GM23338 (cell line): ENCODE measurements around the gene TECTB. TPM values are rescaled to one million over a fixed set of nuclear protein-coding genes. Genes with fewer than 3 reads are reported as not detected.

Experiments used
- ATAC-seq: fragments of 200-7000 bp; cut with Tn5 transposase; 3 replicates; pipeline ENCODE4 v1.9.1; 2020
- DNase-seq: peaks from one replicate; pipeline ENCODE4 v3.0.0-alpha.2; 2015; ENCODE audit warnings: low spot score
- H2AFZ ChIP-seq: fragments of 200-600 bp; sonication (generic); 2 replicates; pipeline ENCODE4 v1.8.0; 2016; ENCODE audit warnings: antibody characterized with exemption, mild to moderate bottlenecking, moderate library complexity
- H3F3A ChIP-seq: fragments of 200-600 bp; sonication (generic); replicated peaks from 2 replicates; pipeline ENCODE4 v1.8.0; 2017; ENCODE audit warnings: antibody characterized with exemption, mixed run types, low read depth
- H3K27ac ChIP-seq: fragments of 200-600 bp; sonication (generic); 2 replicates; pipeline ENCODE4 v1.6.1; 2016; ENCODE audit warnings: low read depth
- H3K27me3 ChIP-seq: fragments of 200-600 bp; sonication (generic); 2 replicates; pipeline ENCODE4 v1.8.0; 2016; ENCODE audit warnings: mild to moderate bottlenecking, mixed run types, moderate library complexity; ENCODE audit not compliant: insufficient read depth
- H3K36me3 ChIP-seq: fragments of 200-600 bp; sonication (generic); 2 replicates; pipeline ENCODE4 v1.8.0; 2016; ENCODE audit warnings: mild to moderate bottlenecking; ENCODE audit not compliant: insufficient read depth
- H3K4me1 ChIP-seq: fragments of 200-600 bp; sonication (generic); 2 replicates; pipeline ENCODE4 v1.8.0; 2016; ENCODE audit warnings: mild to moderate bottlenecking, moderate library complexity; ENCODE audit not compliant: insufficient read depth
- H3K4me2 ChIP-seq: fragments of 200-600 bp; sonication (generic); 2 replicates; pipeline ENCODE4 v1.7.1; 2017; ENCODE audit warnings: mixed run types
- H3K4me3 ChIP-seq: fragments of 200-600 bp; sonication (generic); 2 replicates; pipeline ENCODE4 v1.6.1; 2016; ENCODE audit warnings: mixed run types
- H3K79me2 ChIP-seq: fragments of 200-600 bp; sonication (generic); replicated peaks from 2 replicates; pipeline ENCODE4 v1.8.0; 2017; ENCODE audit warnings: mild to moderate bottlenecking; ENCODE audit not compliant: insufficient read depth
- H3K9me2 ChIP-seq: fragments of 200-600 bp; sonication (generic); 2 replicates; pipeline ENCODE4 v1.8.0; 2017; ENCODE audit not compliant: insufficient read depth
- H4K20me1 ChIP-seq: fragments of 200-600 bp; sonication (generic); replicated peaks from 2 replicates; pipeline ENCODE4 v1.8.0; 2017; ENCODE audit warnings: mild to moderate bottlenecking; ENCODE audit not compliant: insufficient read depth
- H3K27ac Mint-ChIP-seq: 2 replicates; pipeline ENCODE4 v1.8.0; 2020; ENCODE audit warnings: inconsistent platforms, mild to moderate bottlenecking, moderate library complexity, mixed read lengths
- H3K27me3 Mint-ChIP-seq: 3 replicates; pipeline ENCODE4 v1.8.0; 2022; ENCODE audit warnings: low read depth, mild to moderate bottlenecking, moderate library complexity, mixed read lengths, inconsistent platforms; ENCODE audit not compliant: insufficient read depth, poor library complexity
- H3K36me3 Mint-ChIP-seq: 3 replicates; pipeline ENCODE4 v1.8.0; 2021; ENCODE audit warnings: low read depth, mild to moderate bottlenecking, inconsistent platforms, moderate library complexity, mixed read lengths
- H3K4me1 Mint-ChIP-seq: 3 replicates; pipeline ENCODE4 v1.8.0; 2020; ENCODE audit warnings: mild to moderate bottlenecking, inconsistent platforms, mixed read lengths
- H3K4me3 Mint-ChIP-seq: 3 replicates; pipeline ENCODE4 v1.8.0; 2021; ENCODE audit warnings: moderate library complexity, mild to moderate bottlenecking, inconsistent platforms, mixed read lengths
- H3K9me3 Mint-ChIP-seq: 3 replicates; pipeline ENCODE4 v1.8.0; 2020; ENCODE audit warnings: moderate library complexity, mild to moderate bottlenecking, inconsistent platforms, mixed read lengths
- CREB1 ChIP-seq: fragments of 250-450 bp; sonication (Bioruptor Pico); IDR thresholded peaks from 2 replicates; pipeline ENCODE4 v1.5.0; 2020; ENCODE audit warnings: low read depth, mild to moderate bottlenecking, moderate library complexity
- EZH2phosphoT487 ChIP-seq: fragments of 200-600 bp; sonication (generic); IDR thresholded peaks from one replicate; pipeline ENCODE4 v1.8.1; 2018; ENCODE audit warnings: antibody characterized with exemption; ENCODE audit not compliant: unreplicated experiment
- JUNB ChIP-seq: IDR thresholded peaks from one replicate; pipeline ENCODE4 v1.6.1; 2016; ENCODE audit warnings: antibody characterized with exemption; ENCODE audit not compliant: unreplicated experiment
- NANOG ChIP-seq: IDR thresholded peaks from 2 replicates; pipeline ENCODE4 v1.6.1; 2016; ENCODE audit warnings: antibody characterized with exemption, borderline replicate concordance
- POLR2AphosphoS5 ChIP-seq: IDR thresholded peaks from 2 replicates; pipeline ENCODE4 v1.6.1; 2016; ENCODE audit warnings: antibody characterized with exemption, low read depth
- STAT1 ChIP-seq: IDR thresholded peaks from one replicate; pipeline ENCODE4 v1.6.1; 2016; ENCODE audit warnings: antibody characterized with exemption; ENCODE audit not compliant: unreplicated experiment
- ZNF114 ChIP-seq: fragments of 250-450 bp; sonication (Bioruptor Pico); IDR thresholded peaks from 2 replicates; pipeline ENCODE4 v1.5.0; 2020; ENCODE audit warnings: mild to moderate bottlenecking, moderate library complexity
- ZNF331 ChIP-seq: fragments of 250-450 bp; sonication (Bioruptor Pico); IDR thresholded peaks from 2 replicates; pipeline ENCODE4 v1.5.0; 2020; ENCODE audit warnings: low read depth, mild to moderate bottlenecking, moderate library complexity
- polyA plus RNA-seq: library from polyadenylated mRNA; unstranded; fragments of >200 nt; fragmentation: Nextera tagmentation; extraction: Ambion mirVana; gene quantifications from 2 replicates; pipeline ENCODE4 v1.2.1, GENCODE V29; 2016
- total RNA-seq: library from RNA; depleted of rRNA; stranded (reverse); fragments of >200 nt; shearing (Covaris generic); gene quantifications from 2 replicates; pipeline ENCODE4 v1.2.3, GENCODE V29; 2014
- TF ChIP-seq, protein P1 (sequence below): fragments of 250-450 bp; sonication (Bioruptor Pico); IDR thresholded peaks from 2 replicates; pipeline ENCODE4 v1.5.0; 2020; ENCODE audit warnings: mild to moderate bottlenecking, moderate library complexity
- TF ChIP-seq, protein P2 (sequence below): IDR thresholded peaks from one replicate; pipeline ENCODE4 v1.6.1; 2018; ENCODE audit warnings: antibody characterized with exemption; ENCODE audit not compliant: unreplicated experiment
- TF ChIP-seq, protein P3 (sequence below), 2 experiments: fragments of 200-600 bp in 1 of 2; sonication (generic) in 1 of 2; conservative IDR thresholded peaks; 2 replicates each; pipeline versions ENCODE4 v1.5.1 to v1.6.1; 2016 to 2017; ENCODE audit warnings: antibody characterized with exemption in 2 of 2, low read depth in 2 of 2, mild to moderate bottlenecking in 2 of 2, moderate library complexity in 1 of 2

Gene TECTB
- total and polyA plus RNA-seq, 2 experiments from 2014 or later, result not detected

DNA sequence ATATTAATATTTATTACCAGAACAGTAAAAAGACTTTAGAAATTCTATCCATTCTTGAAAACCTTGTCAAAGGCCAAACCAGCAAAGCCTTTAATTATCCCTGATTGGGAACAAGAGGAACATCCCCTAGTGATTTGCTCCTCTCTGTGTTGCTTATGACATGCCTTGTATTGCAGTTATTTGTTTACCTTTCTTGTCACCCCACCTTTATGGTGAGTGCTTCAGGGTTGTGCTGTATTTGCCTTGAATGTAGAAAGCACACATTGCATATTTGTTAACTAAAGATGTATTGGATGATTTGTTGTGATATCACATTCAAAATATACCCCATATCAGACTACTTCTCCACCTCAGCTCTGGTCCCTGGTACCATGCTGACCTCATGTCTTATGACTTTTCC is 23.5 kb upstream of the TECTB start:
- no peaks in the 10 kb centered on the region for H3K4me1 ChIP-seq
- ATAC-seq (no peak), DNase-seq (no peak)
- TF ChIP-seq STAT1, result no peak
- TF ChIP-seq NANOG, result no peak
- no peak for TF ChIP-seq JUNB
- Mint-ChIP-seq H3K9me3 (no peaks in the 10 kb centered on the region; the same call in 2 of the 3 replicates), H3K27me3 (no peaks in the 10 kb centered on the region), H3K27ac (no peak overlapping the region), H3K4me1 (no peaks in the 10 kb centered on the region), H3K36me3 (no peaks in the 10 kb centered on the region), H3K4me3 (no peak overlapping the region)
- no peaks in the 10 kb centered on the region for H3K9me2 ChIP-seq
- H4K20me1 ChIP-seq, result no peaks in the 10 kb centered on the region
- no peak overlapping the region for H2AFZ ChIP-seq
- no peak overlapping the region for H3K4me2 ChIP-seq
- H3K27ac ChIP-seq, result no peak overlapping the region
- no peaks in the 10 kb centered on the region for H3K27me3 ChIP-seq
- no peaks in the 10 kb centered on the region; the same call in 1 of the 2 replicates for H3K36me3 ChIP-seq
- no peak overlapping the region for H3K4me3 ChIP-seq
- H3F3A ChIP-seq, result no peaks in the 10 kb centered on the region
- H3K79me2 ChIP-seq, result no peaks in the 10 kb centered on the region

DNA sequence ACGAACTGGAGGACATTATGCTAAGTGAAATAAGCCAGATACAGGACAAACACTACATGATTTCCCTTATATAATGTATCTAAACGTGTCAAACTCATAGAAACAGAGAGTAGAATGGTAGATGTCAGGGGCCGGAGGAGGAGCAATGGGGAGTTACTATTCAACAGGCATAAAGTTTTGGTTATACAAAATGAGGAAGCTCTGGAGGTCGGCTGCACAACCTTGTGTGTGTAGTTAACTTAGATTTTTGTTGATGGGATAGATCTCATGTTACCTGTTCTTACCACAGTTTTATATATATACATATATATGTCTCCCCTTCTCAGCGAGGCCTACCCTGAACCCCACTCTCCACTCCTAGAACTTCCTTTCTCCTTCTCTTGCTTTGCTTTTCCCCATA is 22.4 kb upstream of the TECTB start:
- H3K4me3 Mint-ChIP-seq, result no peak overlapping the region
- no peaks in the 10 kb centered on the region for H3K79me2 ChIP-seq
- H3K4me1 Mint-ChIP-seq, result no peaks in the 10 kb centered on the region
- ATAC-seq (no peak), DNase-seq (no peak)
- H3K4me3 ChIP-seq, result no peak overlapping the region
- no peaks in the 10 kb centered on the region for H3K4me1 ChIP-seq
- H3K9me2 ChIP-seq, result no peaks in the 10 kb centered on the region
- H3K27me3 Mint-ChIP-seq, result no peaks in the 10 kb centered on the region
- TF ChIP-seq STAT1 (no peak), ZNF331 (CRISPR knock-in tag) (no peak), NANOG (no peak), POLR2AphosphoS5 (no peak), ZNF114 (CRISPR knock-in tag) (no peak), EZH2phosphoT487 (no peak), CREB1 (CRISPR knock-in tag) (no peak)
- TF ChIP-seq, protein P1, sequence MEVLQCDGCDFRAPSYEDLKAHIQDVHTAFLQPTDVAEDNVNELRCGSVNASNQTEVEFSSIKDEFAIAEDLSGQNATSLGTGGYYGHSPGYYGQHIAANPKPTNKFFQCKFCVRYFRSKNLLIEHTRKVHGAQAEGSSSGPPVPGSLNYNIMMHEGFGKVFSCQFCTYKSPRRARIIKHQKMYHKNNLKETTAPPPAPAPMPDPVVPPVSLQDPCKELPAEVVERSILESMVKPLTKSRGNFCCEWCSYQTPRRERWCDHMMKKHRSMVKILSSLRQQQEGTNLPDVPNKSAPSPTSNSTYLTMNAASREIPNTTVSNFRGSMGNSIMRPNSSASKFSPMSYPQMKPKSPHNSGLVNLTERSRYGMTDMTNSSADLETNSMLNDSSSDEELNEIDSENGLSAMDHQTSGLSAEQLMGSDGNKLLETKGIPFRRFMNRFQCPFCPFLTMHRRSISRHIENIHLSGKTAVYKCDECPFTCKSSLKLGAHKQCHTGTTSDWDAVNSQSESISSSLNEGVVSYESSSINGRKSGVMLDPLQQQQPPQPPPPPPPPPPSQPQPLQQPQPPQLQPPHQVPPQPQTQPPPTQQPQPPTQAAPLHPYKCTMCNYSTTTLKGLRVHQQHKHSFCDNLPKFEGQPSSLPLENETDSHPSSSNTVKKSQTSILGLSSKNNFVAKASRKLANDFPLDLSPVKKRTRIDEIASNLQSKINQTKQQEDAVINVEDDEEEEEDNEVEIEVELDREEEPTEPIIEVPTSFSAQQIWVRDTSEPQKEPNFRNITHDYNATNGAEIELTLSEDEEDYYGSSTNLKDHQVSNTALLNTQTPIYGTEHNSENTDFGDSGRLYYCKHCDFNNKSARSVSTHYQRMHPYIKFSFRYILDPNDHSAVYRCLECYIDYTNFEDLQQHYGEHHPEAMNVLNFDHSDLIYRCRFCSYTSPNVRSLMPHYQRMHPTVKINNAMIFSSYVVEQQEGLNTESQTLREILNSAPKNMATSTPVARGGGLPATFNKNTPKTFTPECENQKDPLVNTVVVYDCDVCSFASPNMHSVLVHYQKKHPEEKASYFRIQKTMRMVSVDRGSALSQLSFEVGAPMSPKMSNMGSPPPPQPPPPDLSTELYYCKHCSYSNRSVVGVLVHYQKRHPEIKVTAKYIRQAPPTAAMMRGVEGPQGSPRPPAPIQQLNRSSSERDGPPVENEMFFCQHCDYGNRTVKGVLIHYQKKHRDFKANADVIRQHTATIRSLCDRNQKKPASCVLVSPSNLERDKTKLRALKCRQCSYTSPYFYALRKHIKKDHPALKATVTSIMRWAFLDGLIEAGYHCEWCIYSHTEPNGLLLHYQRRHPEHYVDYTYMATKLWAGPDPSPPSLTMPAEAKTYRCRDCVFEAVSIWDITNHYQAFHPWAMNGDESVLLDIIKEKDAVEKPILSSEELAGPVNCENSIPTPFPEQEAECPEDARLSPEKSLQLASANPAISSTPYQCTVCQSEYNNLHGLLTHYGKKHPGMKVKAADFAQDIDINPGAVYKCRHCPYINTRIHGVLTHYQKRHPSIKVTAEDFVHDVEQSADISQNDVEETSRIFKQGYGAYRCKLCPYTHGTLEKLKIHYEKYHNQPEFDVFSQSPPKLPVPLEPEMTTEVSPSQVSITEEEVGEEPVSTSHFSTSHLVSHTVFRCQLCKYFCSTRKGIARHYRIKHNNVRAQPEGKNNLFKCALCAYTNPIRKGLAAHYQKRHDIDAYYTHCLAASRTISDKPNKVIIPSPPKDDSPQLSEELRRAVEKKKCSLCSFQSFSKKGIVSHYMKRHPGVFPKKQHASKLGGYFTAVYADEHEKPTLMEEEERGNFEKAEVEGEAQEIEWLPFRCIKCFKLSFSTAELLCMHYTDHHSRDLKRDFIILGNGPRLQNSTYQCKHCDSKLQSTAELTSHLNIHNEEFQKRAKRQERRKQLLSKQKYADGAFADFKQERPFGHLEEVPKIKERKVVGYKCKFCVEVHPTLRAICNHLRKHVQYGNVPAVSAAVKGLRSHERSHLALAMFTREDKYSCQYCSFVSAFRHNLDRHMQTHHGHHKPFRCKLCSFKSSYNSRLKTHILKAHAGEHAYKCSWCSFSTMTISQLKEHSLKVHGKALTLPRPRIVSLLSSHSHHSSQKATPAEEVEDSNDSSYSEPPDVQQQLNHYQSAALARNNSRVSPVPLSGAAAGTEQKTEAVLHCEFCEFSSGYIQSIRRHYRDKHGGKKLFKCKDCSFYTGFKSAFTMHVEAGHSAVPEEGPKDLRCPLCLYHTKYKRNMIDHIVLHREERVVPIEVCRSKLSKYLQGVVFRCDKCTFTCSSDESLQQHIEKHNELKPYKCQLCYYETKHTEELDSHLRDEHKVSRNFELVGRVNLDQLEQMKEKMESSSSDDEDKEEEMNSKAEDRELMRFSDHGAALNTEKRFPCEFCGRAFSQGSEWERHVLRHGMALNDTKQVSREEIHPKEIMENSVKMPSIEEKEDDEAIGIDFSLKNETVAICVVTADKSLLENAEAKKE (CRISPR knock-in tag), result no peak
- TF ChIP-seq, protein P2, sequence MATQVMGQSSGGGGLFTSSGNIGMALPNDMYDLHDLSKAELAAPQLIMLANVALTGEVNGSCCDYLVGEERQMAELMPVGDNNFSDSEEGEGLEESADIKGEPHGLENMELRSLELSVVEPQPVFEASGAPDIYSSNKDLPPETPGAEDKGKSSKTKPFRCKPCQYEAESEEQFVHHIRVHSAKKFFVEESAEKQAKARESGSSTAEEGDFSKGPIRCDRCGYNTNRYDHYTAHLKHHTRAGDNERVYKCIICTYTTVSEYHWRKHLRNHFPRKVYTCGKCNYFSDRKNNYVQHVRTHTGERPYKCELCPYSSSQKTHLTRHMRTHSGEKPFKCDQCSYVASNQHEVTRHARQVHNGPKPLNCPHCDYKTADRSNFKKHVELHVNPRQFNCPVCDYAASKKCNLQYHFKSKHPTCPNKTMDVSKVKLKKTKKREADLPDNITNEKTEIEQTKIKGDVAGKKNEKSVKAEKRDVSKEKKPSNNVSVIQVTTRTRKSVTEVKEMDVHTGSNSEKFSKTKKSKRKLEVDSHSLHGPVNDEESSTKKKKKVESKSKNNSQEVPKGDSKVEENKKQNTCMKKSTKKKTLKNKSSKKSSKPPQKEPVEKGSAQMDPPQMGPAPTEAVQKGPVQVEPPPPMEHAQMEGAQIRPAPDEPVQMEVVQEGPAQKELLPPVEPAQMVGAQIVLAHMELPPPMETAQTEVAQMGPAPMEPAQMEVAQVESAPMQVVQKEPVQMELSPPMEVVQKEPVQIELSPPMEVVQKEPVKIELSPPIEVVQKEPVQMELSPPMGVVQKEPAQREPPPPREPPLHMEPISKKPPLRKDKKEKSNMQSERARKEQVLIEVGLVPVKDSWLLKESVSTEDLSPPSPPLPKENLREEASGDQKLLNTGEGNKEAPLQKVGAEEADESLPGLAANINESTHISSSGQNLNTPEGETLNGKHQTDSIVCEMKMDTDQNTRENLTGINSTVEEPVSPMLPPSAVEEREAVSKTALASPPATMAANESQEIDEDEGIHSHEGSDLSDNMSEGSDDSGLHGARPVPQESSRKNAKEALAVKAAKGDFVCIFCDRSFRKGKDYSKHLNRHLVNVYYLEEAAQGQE, result no peak
- TF ChIP-seq, protein P3, sequence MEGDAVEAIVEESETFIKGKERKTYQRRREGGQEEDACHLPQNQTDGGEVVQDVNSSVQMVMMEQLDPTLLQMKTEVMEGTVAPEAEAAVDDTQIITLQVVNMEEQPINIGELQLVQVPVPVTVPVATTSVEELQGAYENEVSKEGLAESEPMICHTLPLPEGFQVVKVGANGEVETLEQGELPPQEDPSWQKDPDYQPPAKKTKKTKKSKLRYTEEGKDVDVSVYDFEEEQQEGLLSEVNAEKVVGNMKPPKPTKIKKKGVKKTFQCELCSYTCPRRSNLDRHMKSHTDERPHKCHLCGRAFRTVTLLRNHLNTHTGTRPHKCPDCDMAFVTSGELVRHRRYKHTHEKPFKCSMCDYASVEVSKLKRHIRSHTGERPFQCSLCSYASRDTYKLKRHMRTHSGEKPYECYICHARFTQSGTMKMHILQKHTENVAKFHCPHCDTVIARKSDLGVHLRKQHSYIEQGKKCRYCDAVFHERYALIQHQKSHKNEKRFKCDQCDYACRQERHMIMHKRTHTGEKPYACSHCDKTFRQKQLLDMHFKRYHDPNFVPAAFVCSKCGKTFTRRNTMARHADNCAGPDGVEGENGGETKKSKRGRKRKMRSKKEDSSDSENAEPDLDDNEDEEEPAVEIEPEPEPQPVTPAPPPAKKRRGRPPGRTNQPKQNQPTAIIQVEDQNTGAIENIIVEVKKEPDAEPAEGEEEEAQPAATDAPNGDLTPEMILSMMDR (conservative IDR thresholded peaks at IDR 0.05; ENCODE audit: low read depth in 2 of 2), result no peak
- H4K20me1 ChIP-seq, result no peaks in the 10 kb centered on the region
- no peaks in the 10 kb centered on the region; the same call in 2 of the 3 replicates for H3K9me3 Mint-ChIP-seq
- H3K4me2 ChIP-seq, result no peak overlapping the region
- no peaks in the 10 kb centered on the region for H3K36me3 Mint-ChIP-seq
- no peaks in the 10 kb centered on the region; the same call in 1 of the 2 replicates for H3K36me3 ChIP-seq
- no peaks in the 10 kb centered on the region for H3K27me3 ChIP-seq
- H3K27ac ChIP-seq, result no peak overlapping the region
- H2AFZ ChIP-seq, result no peak overlapping the region
- no peaks in the 10 kb centered on the region for H3F3A ChIP-seq
- no peak overlapping the region for H3K27ac Mint-ChIP-seq
